H4 (cell line): ENCODE measurements around the gene AP3D1. TPM values are rescaled to one million over a fixed set of nuclear protein-coding genes. Genes with fewer than 3 reads are reported as not detected.
"Not testable (repeated sequence)": the region's sequence is repeated elsewhere in the genome, so short reads cannot be mapped to it uniquely, and the experiment has no call there.

ENCODE experiments used
- DNase-seq: peaks from one replicate; pipeline ENCODE4 v3.0.0-alpha.2; 2015; ENCODE audit warnings: low spot score
- total RNA-seq: library from RNA; depleted of rRNA; stranded (reverse); fragments of >200 nt; shearing (Covaris generic); gene quantifications from 2 replicates; pipeline ENCODE4 v1.2.3, GENCODE V29; 2014

The AP3D1 gene
- total RNA-seq, 1 experiment from 2014 or later = 51.0 TPM

GRCh38 chr19:2128252-2128651 lies 23.1 kb downstream of the AP3D1 start:
- not testable (repeated sequence) for DNase-seq

DNA sequence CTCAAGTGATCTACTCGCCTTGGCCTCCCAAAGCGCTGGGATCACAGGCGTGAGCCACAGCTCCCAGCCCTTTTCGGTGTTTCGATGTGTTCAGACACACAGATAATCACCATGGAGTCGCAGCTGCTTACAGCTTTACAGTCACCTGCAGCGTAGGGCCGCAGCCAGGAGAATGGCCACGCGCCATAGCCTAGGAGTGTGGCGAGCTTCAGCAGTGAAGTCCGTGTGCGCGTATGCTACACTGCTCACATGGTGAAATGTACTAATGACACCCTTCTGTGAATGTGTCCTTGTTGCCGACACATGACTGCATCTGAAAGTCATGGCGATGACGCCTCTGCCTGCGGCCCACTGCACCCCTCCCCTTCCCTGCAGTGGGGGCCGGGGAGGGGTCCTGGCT lies 23.6 kb downstream of the AP3D1 start:
- DNase-seq = no peak

DNA sequence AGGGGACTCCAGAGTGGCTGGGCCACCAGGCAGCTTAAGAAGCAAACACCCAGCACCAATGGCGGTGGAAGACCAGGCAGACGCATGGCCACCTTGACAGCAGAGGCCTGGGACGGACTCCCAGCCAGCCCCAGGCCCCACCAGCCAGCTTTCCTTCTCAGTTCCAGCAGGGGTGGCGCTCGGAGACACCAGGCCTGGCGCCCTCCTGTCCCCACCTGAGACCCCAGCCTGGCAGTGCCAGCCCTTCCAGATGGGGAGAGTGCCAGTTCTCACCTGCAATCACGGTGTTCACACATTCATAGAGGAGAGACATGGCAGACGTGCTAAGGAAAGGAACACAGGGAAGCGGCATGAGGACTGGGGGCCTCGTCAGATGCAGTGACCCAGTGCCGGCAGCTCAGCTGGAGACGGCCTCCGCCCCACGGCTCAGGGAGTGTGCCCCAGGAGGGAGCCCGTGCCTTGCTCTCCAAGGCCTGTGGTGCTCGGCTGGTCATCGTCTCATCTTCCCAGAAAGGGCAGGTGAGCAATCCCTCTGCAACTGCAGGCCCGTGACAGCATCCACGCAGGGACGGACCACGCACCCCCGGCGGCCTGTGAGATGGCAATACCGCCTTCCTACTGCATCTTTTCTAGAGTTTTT lies 24.4 kb downstream of the AP3D1 start:
- no peak for DNase-seq

DNA sequence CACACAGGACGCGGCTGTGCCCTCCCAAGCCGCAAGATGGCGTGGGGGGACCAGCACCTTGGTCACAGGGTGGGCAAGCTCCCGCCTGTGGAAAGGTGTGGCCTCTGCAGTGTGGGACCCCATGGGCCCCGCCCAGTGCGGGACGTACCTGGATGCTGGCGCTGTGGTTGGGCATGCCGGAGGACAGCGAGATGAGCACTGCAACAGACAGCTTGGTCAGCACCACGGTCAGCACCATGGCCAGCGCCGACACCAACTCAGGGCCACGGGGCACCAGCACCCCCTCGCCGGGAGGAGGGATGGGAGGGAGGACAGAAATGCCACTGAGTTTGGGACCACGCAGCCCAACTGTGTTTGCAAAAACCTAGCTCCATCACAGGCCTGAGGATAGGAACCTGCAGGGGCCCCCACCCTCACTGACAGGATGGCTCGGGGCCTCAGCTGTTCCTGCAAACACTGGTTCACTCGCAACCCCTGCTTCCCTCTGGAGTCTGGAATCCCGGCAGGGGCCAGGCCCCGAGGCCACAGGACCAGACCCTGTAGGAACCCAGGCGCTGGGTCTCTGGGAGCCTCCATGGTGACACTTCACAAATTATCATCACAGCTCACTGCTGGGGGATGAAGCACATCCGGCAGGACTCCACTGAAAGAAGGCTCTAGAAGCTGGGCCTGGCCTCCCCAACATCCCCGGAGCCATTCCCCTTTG lies 27.5 kb downstream of the AP3D1 start:
- DNase-seq = no peak

DNA sequence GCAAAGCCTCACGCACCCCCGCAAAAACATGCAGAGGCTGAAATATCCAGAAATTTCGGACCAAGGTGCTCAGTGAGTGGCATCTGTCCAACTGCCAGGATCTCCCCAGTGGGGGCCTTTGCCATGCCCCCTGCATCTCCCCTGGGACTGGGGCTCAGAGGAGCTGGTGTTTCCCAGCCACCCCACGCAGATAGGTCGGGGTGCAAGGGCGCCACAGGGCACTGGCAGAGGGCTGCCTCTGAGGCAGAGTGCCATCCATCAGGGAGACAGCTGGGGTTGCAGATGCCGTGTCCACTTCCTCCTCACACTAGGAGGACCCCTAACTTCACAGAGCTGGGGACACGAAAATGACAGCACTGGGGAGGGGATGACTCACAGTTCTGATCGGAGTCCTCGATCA lies 28.4 kb downstream of the AP3D1 start:
- DNase-seq = no peak

DNA sequence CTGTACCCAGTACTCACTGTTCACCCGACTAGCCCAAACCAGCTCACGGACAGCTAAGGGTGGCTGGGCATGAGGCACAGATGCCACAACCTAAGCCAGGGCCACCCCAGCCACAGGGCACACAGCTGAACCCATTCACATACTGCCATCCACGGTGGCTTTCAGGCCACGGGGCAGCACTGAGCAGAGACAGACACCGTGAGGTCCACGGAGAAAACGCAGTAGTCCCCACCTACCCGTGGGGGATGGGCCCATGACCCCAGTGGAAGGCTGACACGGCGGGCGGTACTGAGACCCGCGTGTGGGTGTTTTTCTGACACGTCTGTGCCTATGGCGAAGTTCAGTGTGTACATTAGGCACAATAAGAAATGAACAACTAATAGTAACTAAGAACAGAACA lies 29.1 kb downstream of the AP3D1 start:
- no peak for DNase-seq

DNA sequence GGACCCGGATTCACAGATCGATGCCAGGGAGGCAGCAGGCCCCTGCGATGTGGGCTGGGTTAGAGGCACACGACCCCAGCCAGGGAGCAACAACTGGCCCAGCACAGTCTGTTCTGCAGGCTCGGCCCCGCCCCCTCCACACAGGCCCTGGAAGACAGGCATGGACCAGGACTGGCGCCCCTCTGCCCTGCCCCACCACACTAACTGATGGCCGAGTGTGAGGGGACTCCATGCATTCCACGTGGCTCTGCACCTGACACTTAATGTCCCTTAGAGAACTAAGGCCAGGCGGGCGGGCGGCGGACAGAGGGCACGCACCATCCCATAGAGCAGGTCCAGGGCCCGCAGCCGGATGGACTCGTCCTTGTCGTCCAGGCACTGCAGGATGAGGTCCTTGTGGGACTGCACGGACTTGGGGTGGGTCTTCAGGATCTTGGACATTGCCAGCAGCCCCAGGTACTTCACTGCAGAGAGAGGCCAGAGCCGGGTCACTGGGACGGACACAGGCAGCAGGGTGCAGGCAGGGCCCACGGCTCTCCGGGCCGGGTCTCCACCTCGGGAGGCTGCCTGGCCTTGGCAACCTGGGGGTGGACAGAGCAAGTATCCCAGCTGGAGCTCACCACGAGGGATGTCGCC lies 29.8 kb downstream of the AP3D1 start:
- DNase-seq = no peak

- no peak for DNase-seq
Measured at GRCh38 chr19:2120821-2121220, 30.5 kb downstream of the AP3D1 start.

DNA sequence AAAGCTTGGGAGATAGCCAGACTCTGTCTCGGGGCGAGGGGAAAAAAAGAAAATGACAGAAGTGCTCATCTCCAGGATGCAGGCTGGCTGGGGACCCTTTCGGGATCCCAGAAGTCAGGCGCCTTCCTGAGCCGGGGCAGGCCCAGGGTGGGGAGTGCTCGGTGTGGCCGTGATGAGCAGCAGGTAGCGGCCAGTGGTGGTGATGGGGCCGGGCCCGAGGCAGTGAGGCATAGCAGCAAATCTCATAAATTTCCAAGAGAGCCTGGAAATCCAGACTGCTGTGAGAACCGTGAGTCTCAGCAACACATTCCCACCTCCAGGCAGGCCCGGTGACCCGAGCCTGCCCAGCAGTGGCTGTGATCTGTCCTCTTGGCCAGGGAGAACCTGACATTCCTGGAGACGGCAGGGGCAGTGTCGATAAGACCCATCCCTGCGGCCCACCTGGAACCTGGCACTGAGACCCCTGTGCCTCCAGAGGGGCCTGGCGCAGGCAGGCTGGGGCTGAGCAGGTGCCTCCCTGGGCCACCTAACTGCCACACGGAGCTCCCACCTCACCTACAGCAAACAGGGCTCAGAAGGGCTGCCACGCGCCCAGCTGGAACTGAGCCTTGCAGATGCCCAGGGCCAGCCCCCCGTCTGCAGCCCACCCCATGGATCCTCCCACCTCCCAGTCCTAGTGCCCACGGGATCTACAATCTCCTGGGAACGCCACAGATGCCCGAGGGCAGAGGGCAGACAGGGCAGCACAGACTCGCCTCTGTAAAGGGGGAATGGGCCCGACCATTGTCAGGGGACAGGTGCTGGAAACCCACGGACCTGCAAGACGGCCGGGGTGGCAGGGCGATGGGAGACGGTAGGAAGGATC lies 31.2 kb downstream of the AP3D1 start:
- no peak for DNase-seq

DNA sequence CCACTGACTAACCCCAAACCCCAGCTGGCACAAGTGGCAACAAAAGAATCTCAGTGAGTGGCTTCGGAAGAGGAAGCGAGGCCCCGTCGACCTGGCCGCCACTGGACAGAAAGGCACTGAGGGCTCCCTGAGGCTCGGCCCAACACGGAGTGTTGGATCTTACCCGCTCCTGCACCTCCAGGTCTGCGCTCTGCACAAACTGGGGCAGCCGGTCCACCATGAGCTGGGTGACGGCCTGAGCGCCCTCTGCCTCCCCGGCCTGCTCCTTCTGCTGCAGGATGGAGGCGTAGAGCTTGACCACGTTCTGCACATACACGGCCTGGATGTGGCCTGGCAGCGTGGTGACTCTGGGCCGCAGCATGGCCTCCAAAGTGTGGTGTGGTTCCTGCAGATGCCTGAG lies 32.9 kb downstream of the AP3D1 start:
- DNase-seq = no peak

DNA sequence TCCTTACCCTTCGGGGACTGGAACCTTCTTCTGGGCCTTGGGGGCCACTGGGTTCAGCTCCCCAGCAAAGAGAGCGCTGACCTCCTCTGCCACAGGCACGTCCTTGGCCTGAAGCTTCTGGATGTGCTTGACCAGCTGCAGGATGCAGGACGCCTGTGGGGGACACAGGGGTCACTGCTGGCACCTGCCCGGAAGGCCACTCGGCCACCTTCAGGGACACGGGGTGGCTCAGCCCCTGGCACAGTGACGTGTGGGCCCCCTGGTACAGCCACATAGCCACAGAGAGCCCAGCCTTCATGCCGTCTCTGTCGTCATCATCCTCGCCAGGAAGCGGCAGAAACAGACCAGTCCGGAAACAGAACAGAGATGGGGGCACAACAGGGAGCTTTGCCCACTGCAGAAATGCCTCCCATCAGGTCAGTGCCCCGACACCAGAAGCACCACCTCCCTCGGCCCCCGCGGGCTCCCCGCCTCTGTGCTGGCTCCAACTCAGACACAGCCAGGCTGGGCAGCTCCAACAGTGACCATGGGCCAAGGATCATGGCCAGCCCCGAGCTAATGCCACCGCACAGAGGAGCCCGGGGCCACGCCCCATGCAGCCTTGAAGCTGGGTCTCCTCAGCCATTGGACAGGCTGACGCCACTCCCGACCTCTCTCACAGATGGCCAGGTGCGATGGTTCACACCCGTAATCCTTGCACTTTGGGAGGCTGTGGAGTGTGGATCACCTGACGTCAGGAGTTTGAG lies 34.0 kb downstream of the AP3D1 start:
- DNase-seq = no peak

DNA sequence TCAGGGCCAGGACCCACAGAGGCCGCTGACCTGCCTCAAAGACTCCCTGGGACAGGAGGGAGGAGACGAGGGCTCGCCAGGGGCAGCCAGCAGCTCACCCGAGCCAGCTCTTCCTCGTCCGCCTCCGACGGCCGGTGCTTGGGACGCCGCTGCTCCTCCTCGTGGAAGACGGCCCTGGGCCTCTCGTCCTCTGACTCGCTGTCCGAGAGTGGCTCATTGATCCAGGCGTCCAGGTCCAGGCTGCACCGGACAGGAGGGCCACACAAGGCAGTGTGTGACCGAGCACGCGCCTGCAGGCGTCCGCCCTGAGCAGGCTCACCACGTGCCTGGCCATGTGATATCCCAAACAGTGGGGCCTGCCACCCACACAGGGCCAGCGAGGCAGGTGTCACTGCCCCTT lies 34.9 kb downstream of the AP3D1 start:
- no peak for DNase-seq

GRCh38 chr19:2115911-2116426 lies 35.4 kb downstream of the AP3D1 start:
- DNase-seq = no peak

GRCh38 chr19:2115324-2115723 lies 36.0 kb downstream of the AP3D1 start:
- DNase-seq = no peak

GRCh38 chr19:2114821-2115220 lies 36.5 kb downstream of the AP3D1 start:
- DNase-seq = no peak

GRCh38 chr19:2114218-2114617 lies 37.1 kb downstream of the AP3D1 start:
- no peak for DNase-seq

DNA sequence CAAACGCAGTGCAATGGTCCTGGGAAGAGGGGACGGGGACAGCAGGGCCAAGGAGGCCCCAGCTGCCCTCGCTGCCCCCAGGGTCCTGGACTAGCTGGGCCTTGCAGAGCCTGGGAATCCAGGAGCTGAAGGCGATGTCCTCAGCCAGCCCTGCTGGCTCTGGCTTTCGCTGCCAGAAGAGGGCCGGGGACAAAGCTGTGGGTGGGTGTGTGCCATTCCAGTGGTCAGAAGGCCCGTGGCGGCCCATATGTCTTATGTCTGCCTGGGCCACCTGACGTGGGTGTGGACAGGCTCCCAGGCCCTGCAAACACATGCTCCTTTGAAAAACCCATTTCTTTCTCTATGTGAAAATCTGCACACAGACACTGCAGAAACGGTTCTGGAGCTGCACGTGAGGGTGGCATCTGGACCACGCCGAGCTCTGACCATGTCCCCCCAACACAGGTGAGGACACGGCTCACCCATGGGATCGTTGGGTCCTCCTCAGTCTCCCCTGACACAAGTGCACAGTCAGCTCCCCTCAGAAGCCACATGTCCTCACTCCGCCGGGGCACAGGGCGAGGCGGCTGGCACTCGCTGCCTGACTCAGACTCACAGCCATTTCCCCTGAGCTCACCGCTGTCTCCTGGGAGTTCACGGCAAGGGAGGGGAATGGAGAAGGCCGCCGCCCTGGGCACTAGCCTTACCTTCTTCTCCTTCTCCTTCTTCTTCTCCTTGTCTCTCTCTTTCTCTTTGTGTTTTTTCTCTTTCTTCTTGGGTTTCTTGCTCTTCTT lies 37.7 kb downstream of the AP3D1 start:
- DNase-seq = no peak

- no peak for DNase-seq
Measured at GRCh38 chr19:2112516-2113320, 38.6 kb downstream of the AP3D1 start.

DNA sequence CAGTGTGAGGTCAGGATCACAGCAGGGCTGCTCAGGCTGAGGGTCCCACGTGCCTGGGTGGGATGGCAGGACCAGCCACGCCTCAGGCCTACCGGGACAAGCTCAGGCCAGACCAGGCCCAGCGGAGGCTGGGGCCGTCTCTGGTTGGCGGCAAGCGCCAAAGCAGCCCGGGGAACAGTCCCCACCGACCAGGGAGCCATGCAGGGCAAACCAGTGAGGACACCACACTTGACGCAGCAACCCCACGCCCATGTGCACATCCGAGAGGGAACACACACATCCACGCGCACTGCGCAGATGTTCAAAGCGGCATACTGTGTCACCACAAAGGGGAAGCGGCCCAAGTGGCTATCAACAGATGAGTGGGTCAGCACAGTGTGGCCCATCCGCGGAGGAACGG lies 39.5 kb downstream of the AP3D1 start:
- no peak for DNase-seq

DNA sequence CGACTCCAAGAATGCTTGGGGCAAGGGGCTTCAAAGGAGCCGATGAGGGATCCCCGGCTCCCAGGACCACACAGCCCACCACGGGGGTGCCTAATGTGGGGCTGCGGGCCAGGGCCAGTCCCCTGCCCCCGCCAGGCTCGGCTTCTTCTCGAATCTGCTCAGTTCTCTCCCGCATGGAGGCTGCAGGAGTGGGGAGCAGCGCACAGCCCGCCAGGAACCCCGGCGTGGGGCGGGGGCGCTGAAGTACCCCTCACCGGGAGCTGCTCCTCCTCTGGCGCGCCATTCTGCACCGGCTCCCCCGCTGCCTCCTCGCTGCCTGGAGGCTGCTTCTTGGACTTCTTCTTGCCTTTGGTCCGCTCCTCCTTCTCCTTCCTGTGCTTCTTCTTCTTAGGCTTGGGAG lies 39.9 kb downstream of the AP3D1 start:
- DNase-seq = no peak
